GM13976 (cell line): ENCODE measurements around the gene SELENOW.

Source experiments
- DNase-seq: peaks from one replicate; pipeline ENCODE4 v3.0.0; 2012; ENCODE audit warnings: low spot score
- in situ Hi-C: fragments of 300-500 bp; cut with MboI; formaldehyde crosslinking; loops from one replicate; pipeline ENCODE4 v1.12.0; 2022; ENCODE audit warnings: low sequenced_read_pairs, mixed read lengths, inconsistent platforms; ENCODE audit not compliant: unreplicated experiment
- TF ChIP-seq, protein P1 (sequence below): IDR thresholded peaks from 2 replicates; pipeline ENCODE4 v1.5.1; 2012; ENCODE audit warnings: borderline replicate concordance, mild to moderate bottlenecking; ENCODE audit not compliant: insufficient read depth; ENCODE audit errors: extremely low read depth, missing control alignments, control extremely low read depth

SELENOW gene

DNA sequence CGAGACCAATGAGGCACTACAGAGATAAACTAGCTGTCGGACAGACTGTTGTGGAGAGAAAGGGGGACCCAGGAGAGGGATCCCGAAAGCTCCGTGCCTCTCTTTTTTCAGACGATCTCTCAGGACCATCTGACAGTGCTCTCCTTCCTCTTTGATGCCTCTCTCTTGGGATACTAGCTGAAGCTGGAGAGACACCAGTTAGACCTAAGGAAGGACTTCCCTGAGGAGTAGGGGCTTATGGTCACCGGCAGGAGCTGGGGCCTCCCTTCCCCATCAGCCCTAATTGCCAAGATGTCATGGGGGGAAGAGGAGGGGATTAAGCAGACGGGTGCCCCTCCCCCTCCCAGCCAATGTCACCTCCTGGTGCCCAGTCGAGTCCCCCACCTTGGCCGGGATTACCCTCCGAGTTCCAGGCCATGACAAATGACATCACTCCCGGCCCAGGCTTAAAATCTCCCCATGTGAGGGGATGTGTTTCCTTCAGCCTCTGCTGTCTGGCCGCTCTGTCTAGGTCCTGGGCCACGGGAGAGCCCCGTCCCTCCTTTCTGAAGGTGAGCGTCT, 43.0 kb downstream of the SELENOW start, which contains the start of gene CRX:
TSS of gene CRX (plus strand) at position 478 of the 561 bp plus-strand sequence. CDS start 12,507 bp downstream, outside the sequence.
- in situ Hi-C loops, result no loop called here
- TF ChIP-seq, protein P1, sequence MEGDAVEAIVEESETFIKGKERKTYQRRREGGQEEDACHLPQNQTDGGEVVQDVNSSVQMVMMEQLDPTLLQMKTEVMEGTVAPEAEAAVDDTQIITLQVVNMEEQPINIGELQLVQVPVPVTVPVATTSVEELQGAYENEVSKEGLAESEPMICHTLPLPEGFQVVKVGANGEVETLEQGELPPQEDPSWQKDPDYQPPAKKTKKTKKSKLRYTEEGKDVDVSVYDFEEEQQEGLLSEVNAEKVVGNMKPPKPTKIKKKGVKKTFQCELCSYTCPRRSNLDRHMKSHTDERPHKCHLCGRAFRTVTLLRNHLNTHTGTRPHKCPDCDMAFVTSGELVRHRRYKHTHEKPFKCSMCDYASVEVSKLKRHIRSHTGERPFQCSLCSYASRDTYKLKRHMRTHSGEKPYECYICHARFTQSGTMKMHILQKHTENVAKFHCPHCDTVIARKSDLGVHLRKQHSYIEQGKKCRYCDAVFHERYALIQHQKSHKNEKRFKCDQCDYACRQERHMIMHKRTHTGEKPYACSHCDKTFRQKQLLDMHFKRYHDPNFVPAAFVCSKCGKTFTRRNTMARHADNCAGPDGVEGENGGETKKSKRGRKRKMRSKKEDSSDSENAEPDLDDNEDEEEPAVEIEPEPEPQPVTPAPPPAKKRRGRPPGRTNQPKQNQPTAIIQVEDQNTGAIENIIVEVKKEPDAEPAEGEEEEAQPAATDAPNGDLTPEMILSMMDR, result no peak
- no peak for DNase-seq

DNA sequence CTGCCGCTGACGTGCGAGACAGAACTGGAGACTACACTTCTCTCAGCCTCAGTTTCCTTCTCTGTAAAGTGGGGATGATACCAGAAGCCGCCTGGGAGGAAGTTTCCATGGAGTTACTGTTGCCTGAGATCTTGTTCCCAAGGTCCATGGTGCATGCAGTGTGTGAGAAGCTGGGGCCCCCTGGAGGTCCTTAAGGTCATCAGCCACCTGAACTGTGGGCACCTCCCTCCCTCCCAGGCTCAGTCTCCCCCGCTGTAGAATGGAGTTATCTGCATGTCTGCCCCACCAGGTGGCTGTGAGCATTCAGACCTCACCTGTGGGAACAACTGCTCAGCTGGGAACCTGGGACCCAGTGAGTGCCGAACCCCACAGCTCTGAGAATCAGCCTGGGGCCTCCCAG, 45.9 kb downstream of the SELENOW start:
- in situ Hi-C loops, result no loop called here
- no peak for DNase-seq

DNA sequence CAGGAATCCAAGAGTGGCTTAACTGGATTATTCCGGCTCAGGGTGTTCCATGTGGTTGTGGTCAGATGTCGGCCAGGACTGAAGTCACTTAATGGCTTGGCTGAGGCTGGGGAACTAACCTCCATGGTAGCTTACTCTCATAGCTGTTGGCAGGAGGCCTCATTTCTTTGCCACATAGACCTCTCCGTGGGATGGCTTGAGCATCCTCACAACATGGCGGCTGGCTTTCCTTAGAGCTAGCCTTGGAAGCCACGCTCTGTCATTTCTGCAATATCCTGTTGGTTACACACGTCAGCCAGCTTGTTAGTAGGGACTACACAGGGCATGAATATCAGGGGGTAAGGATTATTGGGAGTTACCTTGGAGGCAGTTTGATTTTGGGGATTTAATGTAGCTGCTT, 48.3 kb downstream of the SELENOW start:
- in situ Hi-C loops, result no loop called here
- TF ChIP-seq, protein P1, result no peak
- DNase-seq, result no peak

More for the DNA sequence above, 45.9 kb downstream of the SELENOW start:
- TF ChIP-seq, protein P1, result no peak

DNA sequence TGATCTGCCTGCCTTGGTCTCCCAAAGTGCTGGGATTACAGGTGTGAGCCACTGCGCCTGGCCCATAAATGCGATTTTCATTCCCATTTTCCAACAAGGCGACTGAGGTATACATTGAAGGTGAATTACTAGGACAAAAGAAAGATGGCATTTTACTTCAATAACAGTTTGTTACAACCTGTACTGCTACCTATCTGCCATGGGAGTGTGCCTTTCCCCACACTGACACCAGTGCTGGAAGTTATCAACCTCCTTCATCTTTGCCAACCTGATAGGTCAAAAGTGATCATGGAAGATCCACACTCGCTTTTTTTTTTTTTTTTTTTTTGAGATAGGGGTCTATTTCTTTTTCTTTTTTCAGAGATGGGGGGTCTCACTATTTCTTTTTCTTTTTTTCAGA, 54.2 kb downstream of the SELENOW start:
- TF ChIP-seq, protein P1, result no peak
- in situ Hi-C loops, result no loop called here
- no peak for DNase-seq
